Stimulated activated memory B cell treated with anti-CD40 and anti-IgM and Interleukin-4, amounts not matched to agents 10 μg/mL and 1 μg/mL and 100 μg/mL, for 72 hours (primary cell): ENCODE results near the gene DLGAP1.

Source experiments
- ATAC-seq: fragments of 150-1000 bp; cut with Tn5 transposase; 2 replicates; pipeline ENCODE4 v1.10.0; 2021
- H3K27ac Mint-ChIP-seq: one replicate; pipeline ENCODE4 v1.8.0; 2022; ENCODE audit warnings: mild to moderate bottlenecking, mixed read lengths
- H3K27me3 Mint-ChIP-seq: one replicate; pipeline ENCODE4 v1.8.0; 2022; ENCODE audit warnings: mixed read lengths
- H3K36me3 Mint-ChIP-seq: one replicate; pipeline ENCODE4 v1.8.0; 2022; ENCODE audit warnings: mixed read lengths
- H3K4me1 Mint-ChIP-seq: one replicate; pipeline ENCODE4 v1.8.0; 2022; ENCODE audit warnings: mixed read lengths
- H3K4me3 Mint-ChIP-seq: one replicate; pipeline ENCODE4 v1.8.0; 2022; ENCODE audit warnings: mild to moderate bottlenecking, moderate library complexity, mixed read lengths
- H3K9me3 Mint-ChIP-seq: one replicate; pipeline ENCODE4 v1.8.0; 2022; ENCODE audit warnings: mixed read lengths

DLGAP1 gene

DNA sequence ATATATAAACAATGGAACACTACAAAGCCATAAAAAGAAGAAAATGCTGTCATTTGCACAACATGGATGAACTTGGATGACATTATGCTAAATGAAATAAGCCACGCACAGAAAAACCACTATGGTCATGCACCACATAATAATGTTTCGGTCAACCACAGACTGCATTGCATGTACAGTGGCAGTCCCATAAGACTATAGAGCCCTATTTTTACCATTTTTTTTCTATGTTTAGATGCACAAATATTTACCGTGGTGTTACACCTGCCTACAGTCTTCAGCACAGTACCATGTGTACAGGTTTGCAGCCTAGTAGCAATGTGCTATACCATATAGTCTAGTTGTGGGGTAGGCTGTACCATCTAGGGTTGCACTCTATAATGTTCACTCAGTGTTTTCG is 476.1 kb downstream of the DLGAP1 start:
- Mint-ChIP-seq H3K9me3 (peaks cover 12% of the 10 kb centered on the region), H3K4me1 (no peaks in the 10 kb centered on the region), H3K27ac (no peak overlapping the region), H3K4me3 (no peak overlapping the region), H3K36me3 (peaks cover 5% of the 10 kb centered on the region), H3K27me3 (no peaks in the 10 kb centered on the region)
- ATAC-seq = no peak

- Mint-ChIP-seq H3K4me3 (no peak overlapping the region), H3K36me3 (no peaks in the 10 kb centered on the region), H3K4me1 (no peaks in the 10 kb centered on the region), H3K27ac (no peak overlapping the region), H3K9me3 (peaks cover 3% of the 10 kb centered on the region), H3K27me3 (peaks cover 6% of the 10 kb centered on the region)
- ATAC-seq = no peak
Observed at GRCh38 chr18:3973191-3973850, 481.8 kb downstream of the DLGAP1 start.

DNA sequence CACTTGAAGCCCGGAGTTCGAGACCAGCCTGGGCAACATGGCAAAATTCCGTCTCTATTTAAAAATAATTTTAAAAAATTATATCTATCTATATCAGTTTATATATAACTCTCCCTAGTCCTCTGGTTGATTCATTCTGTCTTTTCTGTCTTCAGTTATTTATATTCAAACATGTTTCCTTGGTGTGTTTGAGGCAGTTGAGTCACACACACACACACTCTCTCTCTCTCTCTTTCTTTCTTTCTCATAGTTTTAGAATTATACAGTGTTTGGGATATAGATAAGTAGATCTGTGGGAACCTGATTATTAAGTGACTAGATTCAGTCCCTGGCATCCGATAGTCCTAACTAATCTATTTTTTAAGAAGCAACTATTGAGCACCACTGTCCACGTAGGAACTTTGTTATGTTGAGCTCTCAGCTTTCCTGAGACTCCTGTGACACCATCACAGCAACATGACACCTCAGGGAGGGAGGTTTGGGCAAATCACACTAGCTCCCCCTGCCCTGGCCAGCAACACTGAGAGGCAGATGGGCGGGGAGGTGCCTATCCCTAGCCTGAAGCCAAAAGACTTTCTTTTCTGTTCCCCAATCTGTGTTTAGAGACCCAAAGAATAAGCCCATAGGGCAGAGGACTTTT is 482.7 kb downstream of the DLGAP1 start:
- Mint-ChIP-seq H3K27me3 (peaks cover 6% of the 10 kb centered on the region), H3K4me3 (no peak overlapping the region), H3K9me3 (no peaks in the 10 kb centered on the region), H3K4me1 (no peaks in the 10 kb centered on the region), H3K27ac (no peak overlapping the region), H3K36me3 (no peaks in the 10 kb centered on the region)
- no peak for ATAC-seq

DNA sequence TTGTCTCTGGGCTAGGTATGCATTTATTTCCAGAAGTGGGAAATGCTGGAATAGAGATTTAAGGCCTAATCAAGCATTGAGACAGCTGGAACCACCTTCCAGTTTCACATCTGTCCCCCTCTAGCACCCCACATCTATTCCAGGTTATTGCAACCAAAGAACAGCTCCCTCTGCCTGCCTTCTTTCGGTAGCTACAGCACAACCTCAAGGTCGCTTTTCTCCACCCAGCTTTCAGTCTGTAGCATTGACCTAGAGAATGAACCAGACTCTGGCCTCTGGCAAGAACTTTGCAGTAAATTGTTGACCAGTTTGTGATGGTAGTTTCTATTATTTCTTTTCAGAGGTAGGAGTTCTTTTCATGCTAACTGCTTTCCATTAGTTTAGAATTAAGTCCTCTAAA is 484.2 kb downstream of the DLGAP1 start:
- H3K27ac Mint-ChIP-seq = no peak overlapping the region
- ATAC-seq = peak; percentile 28
- H3K9me3 Mint-ChIP-seq = no peaks in the 10 kb centered on the region
- peaks cover 6% of the 10 kb centered on the region for H3K27me3 Mint-ChIP-seq
- no peaks in the 10 kb centered on the region for H3K36me3 Mint-ChIP-seq
- H3K4me3 Mint-ChIP-seq = no peak overlapping the region
- H3K4me1 Mint-ChIP-seq = no peaks in the 10 kb centered on the region

GRCh38 chr18:3967359-3968180 is 487.5 kb downstream of the DLGAP1 start:
- Mint-ChIP-seq H3K27ac (no peak overlapping the region), H3K36me3 (no peaks in the 10 kb centered on the region), H3K4me3 (no peak overlapping the region), H3K27me3 (peaks cover 20% of the 10 kb centered on the region), H3K4me1 (no peaks in the 10 kb centered on the region), H3K9me3 (no peaks in the 10 kb centered on the region)
- peak; percentile 10 for ATAC-seq

GRCh38 chr18:3966642-3967358 is 488.3 kb downstream of the DLGAP1 start:
- no peak overlapping the region for H3K4me3 Mint-ChIP-seq
- peak; percentile 35 for ATAC-seq
- no peaks in the 10 kb centered on the region for H3K9me3 Mint-ChIP-seq
- H3K36me3 Mint-ChIP-seq = no peaks in the 10 kb centered on the region
- H3K27ac Mint-ChIP-seq = no peak overlapping the region
- H3K27me3 Mint-ChIP-seq = peaks cover 16% of the 10 kb centered on the region
- H3K4me1 Mint-ChIP-seq = no peaks in the 10 kb centered on the region

GRCh38 chr18:3966246-3966641 is 488.9 kb downstream of the DLGAP1 start:
- Mint-ChIP-seq H3K9me3 (no peaks in the 10 kb centered on the region), H3K27me3 (peaks cover 16% of the 10 kb centered on the region), H3K4me1 (no peaks in the 10 kb centered on the region), H3K36me3 (no peaks in the 10 kb centered on the region), H3K27ac (no peak overlapping the region), H3K4me3 (no peak overlapping the region)
- ATAC-seq = no peak

GRCh38 chr18:3960977-3961376 is 494.1 kb downstream of the DLGAP1 start:
- no peak overlapping the region for H3K4me3 Mint-ChIP-seq
- no peaks in the 10 kb centered on the region for H3K36me3 Mint-ChIP-seq
- ATAC-seq = peak; percentile 37
- H3K27me3 Mint-ChIP-seq = peaks cover 16% of the 10 kb centered on the region
- no peaks in the 10 kb centered on the region for H3K4me1 Mint-ChIP-seq
- H3K9me3 Mint-ChIP-seq = no peaks in the 10 kb centered on the region
- no peak overlapping the region for H3K27ac Mint-ChIP-seq

DNA sequence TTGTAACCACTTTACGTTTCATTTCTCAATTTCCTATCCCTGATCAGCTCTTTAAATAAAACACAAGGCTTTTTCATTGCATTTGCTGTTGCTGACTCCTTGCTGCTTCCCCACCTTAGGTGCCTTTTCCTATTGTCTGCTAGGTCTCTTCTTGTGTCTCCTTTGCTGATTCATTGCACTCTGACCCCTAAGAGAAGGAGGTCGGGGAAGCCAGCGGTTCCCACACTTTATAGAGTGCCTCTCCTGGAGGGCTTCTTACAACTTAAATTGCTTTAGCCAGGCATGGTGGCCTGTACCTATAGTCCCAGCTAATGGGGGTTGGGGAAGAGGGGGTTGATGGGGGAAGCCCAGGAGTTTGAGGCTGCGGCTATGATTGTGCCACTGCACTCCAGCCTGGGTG is 495.0 kb downstream of the DLGAP1 start:
- Mint-ChIP-seq H3K27ac (no peak overlapping the region), H3K36me3 (no peaks in the 10 kb centered on the region), H3K4me1 (no peaks in the 10 kb centered on the region), H3K27me3 (peaks cover 16% of the 10 kb centered on the region), H3K9me3 (no peaks in the 10 kb centered on the region), H3K4me3 (no peak overlapping the region)
- ATAC-seq = no peak

GRCh38 chr18:3952031-3952430 is 503.1 kb downstream of the DLGAP1 start:
- no peaks in the 10 kb centered on the region for H3K27me3 Mint-ChIP-seq
- no peak for ATAC-seq

DNA sequence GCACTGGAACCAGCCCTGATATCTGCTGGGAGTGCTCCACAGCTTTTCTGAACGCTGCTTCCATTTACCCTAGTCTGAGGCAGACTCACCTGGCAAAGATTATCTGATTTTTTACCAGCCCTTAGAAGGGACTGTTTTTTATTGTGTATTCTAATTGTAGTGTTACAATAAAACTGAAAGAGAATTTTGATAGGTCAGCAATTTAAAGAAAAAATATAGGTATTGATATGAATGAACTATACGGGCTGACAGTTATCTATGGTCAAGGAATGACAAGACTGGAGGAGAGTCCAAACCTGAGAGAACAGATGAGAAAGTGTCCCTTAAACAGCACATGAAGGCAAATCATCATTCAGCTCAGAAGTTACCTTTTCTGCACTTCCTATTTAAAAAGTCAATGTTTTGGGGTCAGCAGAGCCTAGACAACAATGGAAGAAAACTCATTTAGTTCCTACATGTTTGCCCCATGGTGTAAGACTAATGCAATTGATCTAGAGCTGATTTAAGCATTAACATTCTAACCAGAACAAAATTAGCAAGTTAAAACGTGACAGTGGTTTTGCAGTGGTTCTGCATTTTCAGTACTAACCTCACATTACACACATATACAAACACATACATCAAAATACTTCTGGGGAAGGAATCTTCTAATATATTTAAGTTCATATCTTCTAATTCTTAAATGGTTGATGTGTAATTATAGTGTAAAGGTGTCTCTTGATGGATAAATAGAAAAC is 504.3 kb downstream of the DLGAP1 start:
- Mint-ChIP-seq H3K36me3 (no peaks in the 10 kb centered on the region), H3K4me1 (no peaks in the 10 kb centered on the region), H3K27me3 (no peaks in the 10 kb centered on the region), H3K27ac (no peak overlapping the region), H3K9me3 (peaks cover 5% of the 10 kb centered on the region), H3K4me3 (no peak overlapping the region)
- no peak for ATAC-seq

More at GRCh38 chr18:3952031-3952430, 503.1 kb downstream of the DLGAP1 start:
- H3K27ac Mint-ChIP-seq = no peak overlapping the region
- peaks cover 5% of the 10 kb centered on the region for H3K9me3 Mint-ChIP-seq
- H3K4me3 Mint-ChIP-seq = no peak overlapping the region
- no peaks in the 10 kb centered on the region for H3K36me3 Mint-ChIP-seq
- H3K4me1 Mint-ChIP-seq = no peaks in the 10 kb centered on the region

GRCh38 chr18:3948958-3949357 is 506.1 kb downstream of the DLGAP1 start:
- Mint-ChIP-seq H3K4me3 (no peak overlapping the region), H3K27ac (no peak overlapping the region), H3K36me3 (no peaks in the 10 kb centered on the region), H3K27me3 (no peaks in the 10 kb centered on the region), H3K4me1 (no peaks in the 10 kb centered on the region), H3K9me3 (no peaks in the 10 kb centered on the region)
- no peak for ATAC-seq

GRCh38 chr18:3947383-3947782 is 507.7 kb downstream of the DLGAP1 start:
- no peaks in the 10 kb centered on the region for H3K36me3 Mint-ChIP-seq
- H3K4me3 Mint-ChIP-seq = no peak overlapping the region
- H3K27ac Mint-ChIP-seq = no peak overlapping the region
- no peaks in the 10 kb centered on the region for H3K27me3 Mint-ChIP-seq
- no peaks in the 10 kb centered on the region for H3K4me1 Mint-ChIP-seq
- no peaks in the 10 kb centered on the region for H3K9me3 Mint-ChIP-seq
- ATAC-seq = no peak

GRCh38 chr18:3935305-3935704 is 519.8 kb downstream of the DLGAP1 start:
- Mint-ChIP-seq H3K4me1 (no peaks in the 10 kb centered on the region), H3K9me3 (peaks cover 4% of the 10 kb centered on the region), H3K4me3 (no peak overlapping the region), H3K36me3 (no peaks in the 10 kb centered on the region), H3K27me3 (peaks cover 8% of the 10 kb centered on the region), H3K27ac (no peak overlapping the region)
- no peak for ATAC-seq

GRCh38 chr18:3932276-3932675 is 522.8 kb downstream of the DLGAP1 start:
- Mint-ChIP-seq H3K27ac (no peak overlapping the region), H3K4me3 (no peak overlapping the region), H3K36me3 (no peaks in the 10 kb centered on the region), H3K4me1 (no peaks in the 10 kb centered on the region), H3K27me3 (no peaks in the 10 kb centered on the region), H3K9me3 (no peaks in the 10 kb centered on the region)
- ATAC-seq = no peak
